HTERT RPE-1 (cell line): ENCODE measurements around the gene DOCK4.

Source experiments
- in situ Hi-C: fragments of 300-500 bp; cut with MboI; formaldehyde crosslinking; loops from 4 replicates; pipeline ENCODE4 v1.14.3; 2020; ENCODE audit warnings: low sequenced_read_pairs

The DOCK4 gene

DNA sequence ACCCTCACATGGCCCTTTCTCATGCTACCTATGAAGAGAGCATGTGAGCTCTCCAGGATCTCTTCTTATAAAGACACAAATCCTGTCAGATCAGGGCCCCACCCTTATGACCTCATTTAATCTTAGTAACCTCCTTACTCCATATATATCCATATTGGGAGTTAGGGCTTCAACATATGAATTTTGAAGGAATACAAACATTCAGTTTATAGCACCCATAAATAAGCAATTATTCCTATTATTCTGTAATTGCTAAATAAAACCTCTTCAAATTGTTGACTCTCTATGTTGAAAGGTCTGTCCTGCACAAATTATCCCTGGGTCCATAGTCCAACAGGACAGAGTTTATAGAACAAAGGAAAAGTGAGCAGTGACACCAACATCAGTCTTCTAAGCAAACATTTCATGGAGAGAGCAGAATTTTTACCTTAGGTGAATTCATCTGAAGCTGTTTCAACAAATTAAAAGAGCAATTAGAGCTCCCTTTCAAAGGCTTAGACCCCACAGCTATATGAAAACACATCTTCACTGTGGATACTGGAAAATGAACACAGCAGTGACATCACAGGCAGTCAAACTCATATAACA is 12.2 kb downstream of the DOCK4 start:
- in situ Hi-C loops, result no loop called here

DNA sequence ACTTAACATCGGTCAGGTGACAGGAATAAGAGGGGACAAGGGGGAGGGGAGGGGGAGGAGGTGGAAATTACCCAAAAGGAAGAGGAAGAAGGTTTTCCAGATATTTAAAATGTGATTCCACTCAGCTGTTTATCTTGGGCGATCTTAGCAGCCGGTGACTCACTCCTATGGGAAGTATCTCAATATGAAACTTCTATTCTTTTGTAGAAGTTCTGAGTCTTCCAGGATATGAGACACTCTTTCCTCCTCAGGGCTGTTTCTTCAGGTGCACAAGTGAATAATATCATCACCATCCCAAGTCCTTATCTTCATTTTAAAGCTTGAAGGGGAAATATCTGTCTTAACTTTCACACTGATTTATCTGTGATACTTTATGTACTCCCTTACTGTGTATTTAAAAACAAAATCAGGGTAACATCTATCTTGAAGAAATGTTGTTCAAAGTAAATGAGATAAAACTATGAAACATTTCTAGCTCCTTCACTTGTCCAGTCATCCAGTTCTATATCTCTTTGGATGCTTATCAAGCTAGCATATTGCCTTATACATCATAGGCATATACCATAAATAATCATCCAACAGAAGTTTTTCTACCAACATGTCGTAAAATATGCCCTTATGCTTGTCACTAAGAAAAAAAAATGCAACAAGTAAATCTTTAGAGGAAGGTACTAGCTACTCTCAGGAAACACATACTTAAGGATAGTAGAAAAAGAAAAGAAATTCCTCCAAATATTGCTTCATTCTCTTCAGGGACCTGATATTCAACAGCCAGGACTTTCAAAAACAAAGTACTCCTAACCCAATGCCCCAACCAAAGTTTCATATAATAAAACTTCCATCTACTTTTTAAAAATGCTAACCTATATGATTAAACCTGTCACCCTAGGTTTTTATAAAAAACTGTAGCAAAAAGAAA is 13.7 kb downstream of the DOCK4 start:
- in situ Hi-C loops, result no loop called here

DNA sequence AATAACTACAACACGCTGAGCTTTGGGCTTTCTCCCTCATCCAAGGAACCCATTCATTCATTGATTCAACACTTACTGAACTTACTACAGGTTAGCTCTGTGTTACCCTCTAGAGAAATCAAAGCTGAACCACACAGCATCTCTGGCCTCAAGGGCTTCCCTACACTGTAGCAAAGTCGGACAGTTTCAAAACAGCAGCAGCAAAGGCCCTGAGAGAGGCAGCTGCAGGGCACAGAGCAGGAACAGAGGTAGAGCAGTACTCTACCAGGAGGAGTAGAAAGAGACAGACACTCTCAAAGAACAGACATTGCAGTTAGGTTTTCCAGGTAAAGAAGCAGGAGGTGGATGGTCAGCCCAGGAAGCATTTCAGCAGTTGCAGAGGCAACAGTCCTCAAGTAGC is 16.1 kb downstream of the DOCK4 start:
- in situ Hi-C loops, result no loop called here

DNA sequence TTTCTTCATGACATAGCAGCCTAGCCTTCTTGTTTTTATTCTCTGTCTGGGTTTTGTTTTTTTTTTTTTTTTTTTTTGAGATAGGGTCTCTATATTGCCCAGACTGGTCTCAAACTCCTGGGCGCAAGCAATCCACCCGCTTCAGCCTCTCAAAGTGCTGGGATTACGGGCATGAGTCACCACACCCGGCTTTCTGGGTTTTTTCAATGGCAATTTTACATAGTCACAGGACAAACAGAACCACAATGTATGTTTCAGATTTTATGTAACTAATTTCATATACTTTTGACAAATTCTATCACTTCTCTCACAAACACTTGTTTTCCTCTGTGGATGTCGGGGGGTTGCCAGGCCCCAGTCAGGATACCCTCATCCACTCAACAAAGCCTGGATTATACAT is 16.5 kb downstream of the DOCK4 start:
- in situ Hi-C loops, result no loop called here

DNA sequence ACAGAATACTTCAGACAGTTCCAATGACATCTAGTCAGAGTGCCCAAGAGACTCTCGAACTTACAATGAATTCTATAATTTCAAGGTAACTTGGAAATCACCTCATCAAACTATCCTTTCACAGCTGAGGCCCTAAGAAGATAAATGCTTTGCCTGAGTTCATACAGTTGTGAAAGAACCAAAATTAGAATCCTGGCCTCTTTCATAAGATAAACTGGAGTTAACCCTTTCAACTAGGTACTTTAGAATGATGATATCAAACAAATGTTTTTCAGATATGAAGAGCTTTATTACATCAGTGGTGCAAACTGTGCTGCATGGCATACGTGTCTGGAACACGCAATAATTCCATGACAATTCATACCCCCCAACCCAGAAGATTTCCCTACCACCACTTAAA is 17.9 kb downstream of the DOCK4 start:
- in situ Hi-C loops, result no loop called here

DNA sequence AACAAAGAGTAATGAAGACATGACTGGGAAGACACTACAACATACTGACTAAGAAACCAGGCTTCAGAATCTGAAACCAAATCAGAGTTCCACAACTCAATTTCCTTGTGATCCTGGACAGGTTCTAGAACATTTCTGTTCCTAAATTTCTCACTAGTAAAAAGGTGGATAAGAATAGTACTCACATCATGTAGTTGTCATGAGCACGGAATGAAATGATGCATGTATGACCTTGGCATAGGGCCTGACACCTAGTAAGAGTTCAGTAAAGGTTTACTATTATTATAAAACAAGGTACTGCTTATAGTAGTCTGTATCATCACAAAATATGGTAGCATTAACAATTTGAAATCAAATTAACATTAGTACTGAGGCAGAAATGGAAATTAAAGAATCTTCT is 19.9 kb downstream of the DOCK4 start:
- in situ Hi-C loops, result no loop called here

DNA sequence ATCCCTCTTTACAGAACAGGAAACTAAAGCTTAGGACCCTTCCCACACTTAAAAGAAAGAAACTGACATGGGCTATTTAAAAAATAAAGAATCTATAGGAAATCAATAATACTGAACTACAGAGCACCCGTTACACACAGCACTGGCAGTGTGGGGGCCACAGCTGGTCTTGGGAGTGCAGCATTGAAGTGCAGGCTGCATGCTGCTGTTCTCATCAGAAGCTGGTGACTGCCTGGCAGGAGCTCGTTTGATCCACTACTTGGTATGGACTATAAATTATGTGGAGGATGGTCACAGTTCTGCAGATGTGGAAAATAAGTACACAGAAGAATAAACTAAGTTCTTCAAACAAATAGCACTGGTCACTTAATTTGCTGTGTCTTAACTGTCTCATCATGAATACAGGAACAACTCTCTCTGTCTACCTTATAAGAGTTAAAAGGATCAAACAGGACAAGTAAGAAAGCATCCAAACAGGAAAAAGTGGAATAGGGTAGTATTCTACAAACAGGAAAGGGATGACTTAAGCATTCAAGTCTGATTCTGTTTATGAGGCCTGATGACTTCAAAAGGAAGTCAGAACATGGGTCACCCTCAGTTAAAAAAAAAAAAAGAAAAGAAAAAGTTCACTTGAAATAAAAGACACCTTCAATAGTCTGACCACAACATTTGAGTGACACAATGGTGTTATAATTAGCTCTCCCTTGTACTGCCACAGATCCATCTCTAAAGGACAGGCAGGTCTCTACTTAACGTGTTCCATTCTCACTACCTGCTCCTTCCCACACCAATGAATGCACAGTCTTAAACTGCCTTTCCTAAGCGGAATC is 21.0 kb downstream of the DOCK4 start:
- in situ Hi-C loops, result no loop called here

DNA sequence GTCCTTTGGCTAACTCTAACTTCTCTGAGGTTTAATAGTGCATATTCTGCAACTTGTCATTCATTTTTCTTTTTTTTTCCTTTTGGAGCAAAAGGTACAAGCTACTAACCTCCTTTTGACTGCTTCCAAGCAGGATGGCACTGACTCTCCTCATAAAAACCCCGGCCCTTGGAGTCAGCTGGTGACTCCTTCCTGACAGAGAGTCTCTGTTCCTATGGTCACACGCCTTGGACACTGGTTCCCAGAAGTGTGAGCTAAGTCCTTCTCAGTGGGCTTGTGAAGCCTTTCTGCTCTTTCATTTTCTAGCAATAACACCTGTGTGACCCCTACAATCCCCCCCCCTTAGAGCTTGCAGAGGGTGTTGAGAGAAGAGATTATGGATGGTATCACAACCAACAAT is 21.7 kb downstream of the DOCK4 start:
- in situ Hi-C loops, result no loop called here

DNA sequence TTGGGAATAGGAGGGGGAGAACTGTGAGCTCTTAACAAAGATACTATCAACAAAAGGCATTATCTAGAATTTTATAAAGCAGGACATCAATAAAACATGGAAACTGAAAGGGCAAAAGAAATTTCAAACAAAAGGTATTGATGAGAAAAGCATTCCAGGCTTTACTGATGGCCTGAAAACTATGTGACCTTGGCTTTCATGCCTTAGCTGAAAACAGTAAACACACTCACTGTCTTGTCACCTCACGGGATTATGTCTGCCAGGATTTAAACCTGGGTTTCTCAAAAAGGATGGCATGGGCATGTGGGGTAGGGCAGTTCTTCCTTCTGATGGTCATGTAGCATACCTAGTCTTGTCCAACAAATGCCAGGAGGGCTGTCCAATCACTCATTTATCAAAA is 22.9 kb downstream of the DOCK4 start:
- in situ Hi-C loops, result no loop called here

DNA sequence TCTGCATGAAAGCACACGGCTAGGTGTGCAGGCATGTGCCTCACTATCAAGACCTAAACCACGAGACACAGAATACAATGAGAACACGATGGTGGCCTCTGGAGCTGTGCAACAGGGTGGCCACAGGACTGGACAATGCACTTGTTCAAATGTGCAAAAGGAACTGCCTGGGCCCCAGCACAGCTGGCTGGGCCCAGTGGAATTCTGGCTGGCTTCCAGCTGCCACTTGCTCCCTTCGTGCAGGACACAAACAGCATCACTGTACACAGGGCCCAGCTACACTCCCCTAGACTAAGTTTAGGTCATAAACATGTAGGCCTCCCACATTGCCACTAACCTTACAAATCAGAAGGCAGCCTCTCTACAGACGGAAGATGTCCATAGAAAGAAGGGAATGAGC is 23.4 kb downstream of the DOCK4 start:
- in situ Hi-C loops, result no loop called here

DNA sequence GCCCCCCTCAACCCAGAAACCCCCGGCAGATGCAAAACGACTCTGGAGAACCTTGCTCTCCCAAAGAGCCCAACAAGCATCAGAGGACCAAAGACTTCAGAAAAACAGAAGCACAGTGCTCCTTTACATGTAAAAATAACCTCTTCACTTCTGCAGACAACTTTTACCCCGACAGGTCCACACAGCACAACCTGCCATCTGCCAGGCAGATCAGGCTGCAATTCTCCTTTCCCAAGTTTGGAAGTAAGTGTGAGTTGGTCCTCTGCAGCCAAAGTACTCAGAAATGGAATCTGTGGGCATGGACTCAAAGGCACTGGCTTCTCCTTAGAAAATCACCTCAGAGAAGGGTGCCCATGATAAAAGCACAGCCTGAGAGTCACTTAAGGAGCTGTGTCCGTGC is 26.0 kb downstream of the DOCK4 start:
- in situ Hi-C loops, result no loop called here

DNA sequence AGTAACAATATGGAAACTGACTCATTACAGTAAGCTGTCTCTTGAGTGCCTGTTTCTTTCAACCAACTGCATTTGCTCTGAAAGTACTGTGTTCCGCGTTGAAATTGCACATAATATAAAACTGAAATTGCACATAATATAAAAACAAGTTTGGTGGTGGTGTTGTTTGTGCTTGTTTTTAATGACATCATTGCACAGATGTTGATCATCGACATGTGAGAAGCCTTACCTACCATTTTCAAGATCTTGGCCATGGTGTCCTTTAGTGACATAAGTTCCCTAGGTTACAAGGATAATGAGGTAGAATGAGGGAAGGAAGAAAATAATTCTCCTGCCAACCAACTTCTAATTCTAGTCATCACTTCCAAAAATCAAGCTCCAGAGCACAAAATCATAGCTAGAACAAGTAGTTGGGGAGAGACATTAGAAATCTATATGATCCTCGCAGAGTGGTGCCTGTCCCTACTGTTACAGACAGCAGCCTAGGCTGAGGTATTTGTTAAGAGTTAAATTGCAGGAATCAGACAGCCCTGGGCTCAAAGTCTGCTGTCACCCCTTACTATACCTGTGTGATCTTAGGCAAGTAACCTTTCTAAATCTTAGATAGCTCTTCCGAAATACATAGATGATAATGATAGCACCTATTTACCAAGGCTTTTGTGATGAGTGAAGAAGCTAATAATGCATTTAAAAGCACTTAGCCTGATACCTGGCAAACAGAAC is 29.3 kb downstream of the DOCK4 start:
- in situ Hi-C loops, result no loop called here

DNA sequence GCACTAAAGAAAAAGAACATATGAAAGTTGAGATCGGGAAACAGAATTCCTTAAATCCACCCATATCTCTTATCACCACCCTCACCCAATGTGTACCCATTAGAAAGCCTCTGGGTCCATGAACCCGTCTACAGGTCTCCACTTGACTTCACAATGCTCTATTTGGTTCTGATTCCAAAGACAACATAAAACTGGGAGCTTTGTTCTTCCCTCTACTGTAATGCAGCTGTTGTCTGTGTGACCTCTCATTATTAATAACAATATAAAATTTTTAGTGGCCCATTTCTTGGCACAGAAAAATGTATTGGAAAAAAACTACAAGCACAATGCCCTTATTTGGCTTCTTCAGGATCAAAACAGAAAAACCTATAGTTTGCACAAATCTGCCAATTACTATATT is 30.0 kb downstream of the DOCK4 start:
- in situ Hi-C loops, result no loop called here

DNA sequence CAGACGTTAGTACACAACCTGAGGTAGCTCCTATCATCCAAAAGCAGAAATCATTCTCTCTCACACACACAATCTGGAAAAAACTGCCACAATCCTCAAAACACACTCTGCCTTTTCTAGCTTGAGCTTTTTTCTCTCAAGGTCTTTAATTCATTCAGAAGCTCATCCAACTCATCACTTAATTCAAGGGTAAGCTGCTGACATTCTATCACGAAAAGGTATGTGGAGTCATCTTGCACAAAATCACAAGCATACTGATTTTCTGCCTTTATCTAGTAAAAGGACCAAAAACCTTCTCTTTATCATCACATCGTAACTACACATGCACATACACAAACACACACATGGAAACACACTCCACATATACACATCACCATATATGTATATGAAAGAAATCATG is 32.0 kb downstream of the DOCK4 start:
- in situ Hi-C loops, result no loop called here

DNA sequence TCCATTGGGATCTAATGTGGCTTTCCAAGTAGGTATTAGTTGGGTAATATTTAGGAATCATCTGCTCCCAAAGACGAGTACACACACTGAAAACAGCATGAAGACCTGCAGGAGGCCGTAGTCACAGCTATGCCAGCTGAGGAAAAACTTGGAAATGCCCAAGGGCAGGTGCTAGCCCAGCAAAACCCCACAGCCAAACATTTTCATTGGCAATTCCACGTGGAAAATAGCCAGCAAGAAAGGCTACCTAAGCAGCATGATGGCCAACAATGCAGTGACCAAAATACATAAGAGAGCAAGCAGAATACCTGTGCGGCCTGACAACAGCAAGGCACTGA is 32.7 kb downstream of the DOCK4 start:
- in situ Hi-C loops, result no loop called here

DNA sequence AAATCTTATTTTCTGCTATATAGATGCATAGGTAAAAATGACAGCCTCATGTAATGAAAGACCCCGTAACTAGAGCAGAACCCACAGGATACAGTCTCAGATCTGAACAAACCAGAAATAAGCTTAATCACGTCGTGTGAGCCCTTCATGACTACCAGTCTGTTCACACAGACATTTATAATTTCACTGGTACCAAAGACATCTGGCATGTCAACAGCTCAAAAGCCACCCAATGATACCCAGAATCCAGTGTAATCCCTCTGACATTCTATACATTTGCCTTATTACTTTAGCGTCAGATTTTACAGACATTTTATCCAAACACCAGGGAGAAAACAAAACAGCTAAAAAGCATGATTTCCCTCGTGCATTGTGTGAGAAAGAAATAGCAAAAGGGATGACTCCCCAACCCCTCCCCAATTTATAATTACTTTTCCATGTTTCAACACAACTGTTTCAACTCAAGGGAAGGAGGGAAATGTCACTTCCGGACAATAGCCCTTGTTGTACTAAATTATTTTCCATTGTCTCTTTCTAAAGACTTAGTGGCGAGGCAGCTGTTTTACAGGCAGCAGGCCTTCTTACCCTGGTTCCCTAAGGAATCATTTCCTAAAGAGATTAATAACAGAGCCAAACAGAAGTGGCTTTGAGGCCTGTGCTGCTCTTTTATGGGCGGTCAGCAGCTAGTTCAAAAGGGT is 33.2 kb downstream of the DOCK4 start:
- in situ Hi-C loops, result no loop called here

DNA sequence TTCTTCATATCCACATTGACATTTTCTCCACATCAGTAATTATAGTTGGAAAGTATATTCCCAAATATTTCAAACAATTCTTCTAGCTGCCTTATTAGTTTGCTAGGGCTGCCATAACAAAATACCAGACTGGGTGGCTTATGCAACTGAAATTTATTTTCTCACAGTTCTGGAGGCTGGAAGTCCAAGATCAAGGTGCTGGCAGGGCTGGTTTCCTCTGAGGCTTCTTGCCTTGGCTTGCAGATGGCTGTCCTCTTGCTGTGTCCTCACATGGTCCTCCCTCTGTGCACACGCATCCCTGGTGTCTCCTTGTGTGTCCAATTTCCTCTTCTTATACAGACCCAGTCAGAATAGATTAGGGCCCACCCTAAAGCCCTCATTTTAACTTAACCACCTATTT is 34.5 kb downstream of the DOCK4 start:
- in situ Hi-C loops, result no loop called here

DNA sequence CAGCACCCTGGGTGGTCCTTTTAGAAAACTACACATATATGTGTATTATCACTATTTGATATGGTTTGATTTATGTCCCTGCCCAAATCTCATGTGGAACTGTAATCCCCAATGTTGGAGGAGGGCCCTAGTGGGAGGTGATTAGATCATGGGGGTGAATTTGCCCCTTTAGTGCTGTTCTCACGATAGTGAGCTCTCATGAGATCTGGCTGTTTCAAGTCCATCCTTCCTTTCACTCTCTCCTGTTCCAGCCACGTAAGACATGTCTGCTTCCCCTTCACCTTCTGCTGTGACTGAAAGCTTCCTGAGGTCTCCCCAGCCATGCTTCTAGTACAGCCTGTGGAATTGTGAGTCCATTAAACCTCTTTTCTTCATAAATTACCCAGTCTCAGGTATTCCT is 37.3 kb downstream of the DOCK4 start:
- in situ Hi-C loops, result no loop called here

DNA sequence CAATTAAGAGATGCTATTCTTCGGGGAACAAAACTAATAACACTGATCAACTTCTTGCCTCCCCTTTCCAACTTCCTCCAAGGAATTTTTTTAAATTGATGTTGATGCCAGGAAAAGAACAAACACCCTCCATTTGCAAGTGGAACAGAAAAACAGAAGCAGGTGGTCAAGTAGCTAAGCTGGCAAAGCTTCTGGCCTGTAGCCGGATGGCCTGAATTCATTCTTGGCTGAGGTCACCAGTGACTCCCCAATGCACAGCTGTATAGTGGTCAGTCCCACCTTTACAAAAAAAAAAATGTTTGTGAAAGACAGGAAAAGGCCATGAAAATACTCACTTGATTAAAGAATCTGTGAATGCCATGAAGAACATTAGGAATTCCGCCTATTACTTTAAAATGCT is 39.1 kb downstream of the DOCK4 start:
- in situ Hi-C loops, result no loop called here

DNA sequence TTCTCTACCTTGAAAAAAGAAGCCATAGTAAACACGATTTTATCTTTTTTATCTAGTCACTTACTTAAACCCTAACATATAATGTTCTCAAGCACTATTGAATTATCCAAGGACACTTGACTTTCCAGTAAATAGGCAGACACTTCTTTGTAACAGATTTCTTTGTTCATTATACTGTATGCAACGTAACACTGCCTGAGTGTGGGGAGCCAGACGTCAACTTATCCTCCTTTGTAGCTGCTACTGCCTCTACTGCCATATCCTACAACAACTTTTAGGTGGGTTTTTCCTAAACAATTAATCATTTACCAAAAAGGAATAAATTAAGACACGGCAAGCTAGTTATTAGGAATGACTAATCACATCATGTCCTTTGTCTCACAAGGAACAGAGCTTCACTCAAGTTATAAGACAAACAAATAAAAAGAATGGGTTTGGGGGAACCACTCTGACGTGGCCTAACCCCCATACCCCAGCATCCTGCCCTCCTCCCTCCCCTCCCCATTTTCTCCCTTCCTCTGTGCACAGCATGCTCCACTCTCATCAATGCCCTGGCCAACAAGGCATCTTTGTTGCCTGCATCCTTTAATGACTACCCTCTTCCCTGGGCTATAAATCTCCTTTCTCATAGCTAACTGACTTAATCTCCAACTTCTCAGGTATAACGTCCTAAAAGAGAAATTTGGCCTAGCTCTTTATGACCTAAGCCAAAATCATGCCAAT is 43.3 kb downstream of the DOCK4 start:
- in situ Hi-C loops, result no loop called here
